Left cardiac atrium (tissue), 4 donors: ENCODE results near the gene TMPO. TPM values are rescaled to one million over a fixed set of nuclear protein-coding genes. Genes with fewer than 3 reads are reported as not detected.
A peak's percentile ranks its signal among the peaks of the same experiment; 100 is the strongest.
"Not testable (repeated sequence)": the region's sequence is repeated elsewhere in the genome, so short reads cannot be mapped to it uniquely, and the experiment has no call there.

Source experiments
- ATAC-seq, 2 donors: fragments of 200-7000 bp; cut with Tn5 transposase; one replicate each; pipeline ENCODE4 v1.9.1; 2020; ENCODE audit warnings: mild to moderate bottlenecking in 2 of 2, moderate library complexity in 2 of 2
- DNase-seq: peaks from one replicate; pipeline ENCODE4 v3.0.0-alpha.2; 2020
- intact Hi-C, 2 donors: fragments of 100-400 bp; cut with DNase I; formaldehyde crosslinking; loops; one replicate each; pipeline versions ENCODE4 v1.14.1 to v1.15.1; 2022 to 2023
- total RNA-seq, 2 donors: library from RNA; stranded (reverse); fragmentation: NEBNext Ultra II Directional; extraction: Animal tissue kit (Norgen Biotek cat#: 25700); gene quantifications; one replicate each; pipeline ENCODE4 v1.2.1, GENCODE V29; 2021
- donor health status: DM: no; HTN: yes; CAD: no.
- donor health status: DM: no; HTN: yes; CAD: no; lungs with severe emphysema.
- donor health status: DM: yes; HTN: yes; CAD: no.
- donor health status: Dilated cardiomyopathy.

Gene TMPO
- total RNA-seq, 2 donors from 2014 or later = 16.8 to 23.1 TPM

GRCh38 chr12:98561846-98562245 is 46.5 kb downstream of the TMPO start:
- intact Hi-C loops = no loop called here
- no peak for DNase-seq
- no peak for ATAC-seq

GRCh38 chr12:98572010-98572409 is 56.6 kb downstream of the TMPO start:
- DNase-seq = no peak
- intact Hi-C loops = no loop called here
- ATAC-seq = no peak

GRCh38 chr12:98574110-98574509 is 58.7 kb downstream of the TMPO start:
- intact Hi-C loops = no loop called here
- ATAC-seq = no peak
- DNase-seq = no peak

DNA sequence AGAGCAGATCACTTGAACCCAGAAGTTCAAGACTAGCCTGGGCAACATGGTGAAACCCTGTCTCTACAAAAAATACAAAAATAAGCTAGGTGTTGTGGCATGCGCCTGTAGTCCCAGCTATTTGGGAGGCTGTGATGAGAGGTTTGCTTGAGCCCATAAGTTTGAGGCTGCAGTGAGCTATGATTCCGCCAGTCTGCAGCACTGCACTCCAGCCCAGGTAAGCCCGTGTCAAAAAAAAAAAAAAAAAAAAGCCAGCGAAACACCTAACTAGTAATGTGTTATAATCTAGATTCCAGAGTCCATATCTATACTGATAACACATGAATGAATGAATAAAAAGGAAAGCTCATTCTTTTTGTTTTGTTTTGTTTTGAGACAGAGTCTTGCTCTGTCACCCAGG is 59.6 kb downstream of the TMPO start:
- DNase-seq (no peak), ATAC-seq (no peak)
- intact Hi-C loops = no loop called here

DNA sequence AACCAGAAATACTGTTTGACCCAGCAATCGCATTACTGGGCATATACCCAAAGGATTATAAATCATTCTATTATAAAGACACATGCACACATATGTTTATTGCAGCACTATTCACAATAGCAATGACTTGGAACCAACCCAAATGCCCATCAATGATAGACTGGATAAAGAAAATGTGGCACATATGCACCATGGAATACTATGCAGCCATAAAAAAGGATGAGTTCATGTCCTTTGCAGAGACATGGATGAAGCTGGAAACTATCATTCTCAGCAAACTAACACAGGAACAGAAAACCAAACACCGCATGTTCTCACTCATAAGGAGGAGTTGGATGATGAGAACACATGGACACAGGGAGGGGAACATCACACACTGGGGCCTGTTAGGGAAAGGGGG is 61.4 kb downstream of the TMPO start:
- DNase-seq, intact Hi-C loops: not testable (repeated sequence)

GRCh38 chr12:98578392-98578791 is 63.0 kb downstream of the TMPO start:
- intact Hi-C loops = no loop called here
- ATAC-seq (no peak), DNase-seq (no peak)

More for the DNA sequence above, 61.4 kb downstream of the TMPO start:
- not testable (repeated sequence) for ATAC-seq

- DNase-seq = no peak
- ATAC-seq = no peak
- intact Hi-C loops = no loop called here
These were observed 63.4 kb downstream of the TMPO start for GRCh38 chr12:98578821-98579220.

DNA sequence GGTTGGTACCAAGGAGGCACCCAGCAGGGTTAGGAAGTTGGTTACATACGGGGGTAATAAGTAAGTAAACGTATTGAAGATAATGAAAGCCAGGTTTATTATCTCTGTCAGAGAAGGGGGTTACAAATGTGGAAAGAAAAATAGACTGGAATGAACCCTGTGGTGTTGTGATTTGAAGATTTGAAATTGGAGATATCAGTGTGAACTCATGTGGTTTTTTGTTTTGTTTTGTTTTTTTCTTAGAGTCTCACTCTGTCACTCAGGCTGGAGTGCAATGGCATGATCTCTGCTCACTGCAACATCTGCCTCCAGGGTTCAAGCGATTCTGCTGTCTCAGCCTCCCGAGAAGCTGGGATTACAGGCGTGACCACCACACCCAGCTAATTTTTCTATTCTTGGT is 64.0 kb downstream of the TMPO start:
- DNase-seq (no peak), ATAC-seq (no peak)
- intact Hi-C loops = no loop called here

DNA sequence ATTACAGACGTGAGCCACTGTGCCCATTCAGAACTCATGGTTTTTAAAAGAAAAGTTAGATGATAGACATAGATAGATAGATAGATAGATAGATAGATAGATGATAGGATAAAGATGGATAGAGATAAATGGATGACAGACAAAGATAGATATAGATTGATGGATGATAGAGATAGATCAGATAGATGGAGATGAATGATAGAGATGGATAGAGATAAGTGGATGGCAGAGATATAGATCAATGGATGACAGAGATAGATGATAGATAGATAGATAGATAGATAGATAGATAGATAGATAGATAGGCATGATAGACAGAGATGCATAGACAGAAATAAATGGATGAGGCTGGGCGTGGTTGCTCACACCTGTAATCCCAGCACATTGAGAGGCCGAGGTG is 64.4 kb downstream of the TMPO start:
- intact Hi-C loops = no loop called here
- DNase-seq = no peak
- no peak for ATAC-seq

DNA sequence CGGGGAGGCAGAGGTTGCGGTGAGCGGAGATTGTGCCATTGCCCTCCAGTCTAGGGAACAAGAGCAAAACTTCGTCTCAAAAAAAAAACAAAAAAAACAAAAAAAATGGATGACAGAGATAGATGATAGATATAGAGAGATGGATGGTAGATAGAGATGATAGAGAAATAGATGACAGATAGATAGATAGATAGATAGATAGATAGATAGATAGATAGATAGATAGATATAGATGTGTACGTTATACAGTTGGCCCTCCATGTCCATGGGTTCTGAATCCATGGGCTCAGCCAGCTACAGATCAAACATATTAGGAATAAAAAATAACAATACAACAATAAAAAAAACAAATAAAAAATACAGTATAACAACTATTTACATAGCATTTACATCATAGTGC is 65.3 kb downstream of the TMPO start:
- DNase-seq (no peak), ATAC-seq (no peak)
- intact Hi-C loops = no loop called here

GRCh38 chr12:98581101-98581500 is 65.7 kb downstream of the TMPO start:
- DNase-seq (no peak), ATAC-seq (no peak)
- intact Hi-C loops = no loop called here

GRCh38 chr12:98582093-98582492 is 66.7 kb downstream of the TMPO start:
- ATAC-seq (no peak), DNase-seq (no peak)
- intact Hi-C loops = no loop called here

GRCh38 chr12:98587084-98587483 is 71.7 kb downstream of the TMPO start:
- no peak for ATAC-seq
- intact Hi-C loops = no loop called here
- DNase-seq = no peak

GRCh38 chr12:98591209-98591608 is 75.8 kb downstream of the TMPO start:
- ATAC-seq = no peak
- intact Hi-C loops = loop anchor here in 1 of 2 donors (5.0 kb wide), 1 partner anchor 51 kb away; the partner anchor contains the start of gene IKBIP
- DNase-seq = no peak

GRCh38 chr12:98592825-98593322 is 77.5 kb downstream of the TMPO start:
- no peak for ATAC-seq
- no peak for DNase-seq
- intact Hi-C loops = loop anchor here in 1 of 2 donors (5.0 kb wide), 1 partner anchor 49 kb away; the partner anchor contains the start of gene IKBIP

DNA sequence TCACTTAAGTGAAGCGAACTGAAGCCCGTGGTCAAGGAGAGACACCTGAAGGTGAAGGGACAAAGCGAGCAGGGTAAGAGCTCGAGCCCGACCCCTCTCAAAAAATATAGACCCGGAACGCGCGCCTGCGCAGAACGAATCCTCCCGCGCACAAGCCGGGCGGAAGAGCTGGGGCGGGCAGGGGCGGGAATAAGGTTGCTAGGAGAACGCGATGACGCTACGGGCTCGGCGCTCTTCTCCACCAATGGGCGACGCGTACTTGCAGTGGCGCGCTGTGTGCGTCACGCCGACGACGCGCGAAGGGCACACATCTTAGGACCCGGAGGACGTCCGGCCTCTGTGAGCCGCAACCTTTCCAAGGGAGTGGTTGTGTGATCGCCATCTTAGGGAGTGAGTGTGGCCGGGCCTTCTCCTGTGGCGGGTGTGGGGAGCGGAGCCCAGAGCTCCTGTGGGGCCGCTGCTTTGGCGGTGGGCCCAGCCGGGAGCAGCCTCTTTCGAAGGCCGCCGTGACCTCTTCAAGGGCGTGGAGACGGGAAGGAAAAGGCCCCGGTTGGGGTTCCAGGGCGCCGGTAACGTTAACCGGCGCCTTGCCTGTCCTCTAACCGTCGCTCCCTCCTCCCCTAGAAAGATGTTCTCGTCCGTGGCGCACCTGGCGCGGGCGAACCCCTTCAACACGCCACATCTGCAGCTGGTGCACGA is 78.1 kb downstream of the TMPO start, which contains the start of gene SLC25A3:
TSS of gene SLC25A3 (plus strand) at position 336 of the 699 bp plus-strand sequence. CDS start at position 629, 293 bp downstream.
- ATAC-seq (peak; percentile 99), DNase-seq (peak; percentile 98)
- intact Hi-C loops = loop anchor here in 1 of 2 donors (5.0 kb wide), 1 partner anchor 49 kb away; the partner anchor contains the start of gene IKBIP

GRCh38 chr12:98594050-98594835 is 78.9 kb downstream of the TMPO start:
- ATAC-seq (peak; percentile 60 to 67), DNase-seq (peak; percentile 59)
- intact Hi-C loops = loop anchor here in 1 of 2 donors (5.0 kb wide), 1 partner anchor 48 kb away; the partner anchor contains the start of gene IKBIP

DNA sequence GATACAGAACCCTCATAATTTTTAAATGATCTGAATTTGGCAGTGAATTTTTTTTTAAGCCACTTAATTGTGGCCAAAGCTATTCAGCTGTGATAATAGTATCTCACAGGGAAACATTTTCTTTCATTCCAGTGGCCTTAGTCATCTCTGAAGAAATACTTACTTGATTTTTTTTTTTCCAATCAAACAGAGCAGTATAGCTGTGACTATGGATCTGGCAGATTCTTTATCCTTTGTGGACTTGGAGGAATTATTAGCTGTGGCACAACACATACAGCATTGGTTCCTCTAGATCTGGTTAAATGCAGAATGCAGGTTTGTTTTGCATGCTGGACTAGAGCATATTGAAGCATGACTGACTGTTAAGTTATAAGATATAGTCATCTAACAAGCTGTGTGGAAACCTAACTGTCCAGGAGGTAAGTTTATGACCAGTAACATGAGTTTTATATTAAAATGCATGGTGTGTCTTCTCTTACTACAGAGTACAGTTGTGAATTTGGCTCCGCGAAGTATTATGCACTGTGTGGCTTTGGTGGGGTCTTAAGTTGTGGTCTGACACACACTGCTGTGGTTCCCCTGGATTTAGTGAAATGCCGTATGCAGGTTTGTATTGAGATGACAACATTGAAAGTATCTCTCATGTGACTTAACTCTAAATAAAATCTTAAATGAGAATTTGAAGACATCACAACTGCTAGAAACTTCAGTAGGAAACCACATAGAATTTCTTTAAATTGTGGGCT is 80.0 kb downstream of the TMPO start:
- intact Hi-C loops = no loop called here
- no peak for ATAC-seq
- DNase-seq = no peak

- ATAC-seq, DNase-seq, intact Hi-C loops: not testable (repeated sequence)
These were observed 81.9 kb downstream of the TMPO start for GRCh38 chr12:98597313-98597712.
